OCI-LY1 (cell line): ENCODE measurements around the gene DCLRE1A.

ENCODE experiments used
- H2AFZ ChIP-seq: fragments of 200-600 bp; sonication (generic), shearing (Covaris generic); 2 replicates; pipeline ENCODE4 v1.6.0; 2014; ENCODE audit warnings: antibody characterized with exemption, mild to moderate bottlenecking, low read length
- H3F3A ChIP-seq: fragments of 200-600 bp; sonication (generic), shearing (Covaris generic); 2 replicates; pipeline ENCODE4 v1.6.0; 2014; ENCODE audit warnings: mild to moderate bottlenecking, antibody characterized with exemption, low read length, moderate library complexity; ENCODE audit not compliant: insufficient read depth
- H3K27ac ChIP-seq: fragments of 200-600 bp; sonication (generic); 2 replicates; pipeline ENCODE4 v1.5.1; 2014; ENCODE audit warnings: low read length, mixed run types, mild to moderate bottlenecking, low read depth; ENCODE audit not compliant: poor library complexity, severe bottlenecking
- H3K27me3 ChIP-seq: fragments of 200-600 bp; sonication (generic); 2 replicates; pipeline ENCODE4 v1.6.0; 2014; ENCODE audit warnings: antibody characterized with exemption, mild to moderate bottlenecking, low read length, moderate library complexity; ENCODE audit not compliant: insufficient read depth
- H3K36me3 ChIP-seq: fragments of 200-600 bp; sonication (generic); 2 replicates; pipeline ENCODE4 v1.6.1; 2014; ENCODE audit warnings: mild to moderate bottlenecking, antibody characterized with exemption, low read length, moderate library complexity, mixed read lengths; ENCODE audit not compliant: insufficient read depth
- H3K4me1 ChIP-seq: fragments of 200-600 bp; sonication (generic); 2 replicates; pipeline ENCODE4 v1.5.1; 2014; ENCODE audit warnings: mild to moderate bottlenecking, low read length, moderate library complexity; ENCODE audit not compliant: insufficient read depth, severe bottlenecking
- H3K4me2 ChIP-seq: fragments of 200-600 bp; sonication (generic), shearing (Covaris generic); 2 replicates; pipeline ENCODE4 v1.6.1; 2014; ENCODE audit warnings: low read length
- H3K4me3 ChIP-seq: fragments of 200-600 bp; sonication (generic); 2 replicates; pipeline ENCODE4 v1.5.1; 2014; ENCODE audit warnings: low read length, low read depth, mild to moderate bottlenecking, mixed read lengths; ENCODE audit not compliant: poor library complexity, severe bottlenecking
- H3K79me2 ChIP-seq: fragments of 200-600 bp; shearing (Covaris generic); 2 replicates; pipeline ENCODE4 v1.6.1; 2016; ENCODE audit warnings: mixed run types, low read length, mixed read lengths; ENCODE audit not compliant: insufficient read depth
- H3K9ac ChIP-seq: fragments of 200-600 bp; sonication (generic), shearing (Covaris generic); 2 replicates; pipeline ENCODE4 v1.6.1; 2014; ENCODE audit warnings: mild to moderate bottlenecking, low read length, mixed read lengths
- H3K9me2 ChIP-seq: fragments of 200-600 bp; sonication (generic), shearing (Covaris generic); 2 replicates; pipeline ENCODE4 v1.6.1; 2014; ENCODE audit warnings: low read depth, mild to moderate bottlenecking, low read length, mixed read lengths
- H3K9me3 ChIP-seq: fragments of 200-600 bp; shearing (Covaris generic); 2 replicates; pipeline ENCODE4 v1.6.1; 2014; ENCODE audit warnings: low read length, mixed read lengths
- H4K20me1 ChIP-seq: fragments of 200-600 bp; sonication (generic), shearing (Covaris generic); 2 replicates; pipeline ENCODE4 v1.6.0; 2016; ENCODE audit warnings: mild to moderate bottlenecking, low read length; ENCODE audit not compliant: insufficient read depth
- CTCF ChIP-seq: fragments of 200-600 bp; sonication (generic), shearing (Covaris generic); IDR thresholded peaks from 2 replicates; pipeline ENCODE4 v1.5.1; 2017; ENCODE audit warnings: mild to moderate bottlenecking, antibody characterized with exemption, low read length, moderate library complexity, mixed read lengths
- EZH2 ChIP-seq: fragments of 200-600 bp; sonication (generic), shearing (Covaris generic); IDR thresholded peaks from 2 replicates; pipeline ENCODE4 v1.8.0; 2017; ENCODE audit warnings: borderline replicate concordance, mixed run types, mild to moderate bottlenecking, antibody characterized with exemption, low read length, moderate library complexity, mixed read lengths

DCLRE1A gene

GRCh38 chr10:113854013-113854760, at the start of gene DCLRE1A, which contains the start of gene NHLRC2:
TSS of gene DCLRE1A (minus strand) at chr10:113854082. CDS start at chr10:113853182, 900 bp downstream.
TSS of gene NHLRC2 (plus strand) at chr10:113854661. CDS start at chr10:113854873, 212 bp downstream.
- peak within 1 kb of the TSS; percentile 94 for H3K9ac ChIP-seq
- peaks cover 29% of the 10 kb centered on the region for H3K79me2 ChIP-seq
- H3K36me3 ChIP-seq = peaks cover 12% of the 10 kb centered on the region
- H3K4me1 ChIP-seq = peaks cover 65% of the 10 kb centered on the region
- H3K9me2 ChIP-seq = no peaks in the 10 kb centered on the region
- peak within 1 kb of the TSS; percentile 95 for H2AFZ ChIP-seq
- 0 out of 2 replicates have a peak, but pooled peaks cover 4% of the 10 kb centered on the region for H3F3A ChIP-seq
- no peaks in the 10 kb centered on the region for H3K27me3 ChIP-seq
- H3K9me3 ChIP-seq = no peaks in the 10 kb centered on the region
- peak within 1 kb of the TSS; percentile 92 for H3K4me3 ChIP-seq
- peak within 1 kb of the TSS; percentile 93 for H3K4me2 ChIP-seq
- H4K20me1 ChIP-seq = no peaks in the 10 kb centered on the region
- H3K27ac ChIP-seq = peak within 1 kb of the TSS; percentile 76
- no peak for TF ChIP-seq CTCF
- TF ChIP-seq EZH2 = no peak

- Histone ChIP-seq H3K4me1 (no peaks in the 10 kb centered on the region), H3K36me3 (peaks cover 47% of the 10 kb centered on the region), H2AFZ (no peak overlapping the region), H3K27ac (no peak overlapping the region), H4K20me1 (no peaks in the 10 kb centered on the region), H3K4me2 (no peak overlapping the region), H3K9ac (no peak overlapping the region), H3F3A (no peaks in the 10 kb centered on the region), H3K4me3 (no peak overlapping the region), H3K9me2 (no peaks in the 10 kb centered on the region), H3K27me3 (no peaks in the 10 kb centered on the region), H3K79me2 (no peaks in the 10 kb centered on the region), H3K9me3 (no peaks in the 10 kb centered on the region)
- TF ChIP-seq CTCF = no peak
- no peak for TF ChIP-seq EZH2
Measured at GRCh38 chr10:113899952-113900598, 46.2 kb upstream of the DCLRE1A start.

- Histone ChIP-seq H3K4me1 (no peaks in the 10 kb centered on the region), H3K4me3 (no peak overlapping the region), H4K20me1 (no peaks in the 10 kb centered on the region), H3K4me2 (no peak overlapping the region), H3K9ac (no peak overlapping the region), H3K9me3 (no peaks in the 10 kb centered on the region), H3F3A (no peaks in the 10 kb centered on the region), H3K79me2 (no peaks in the 10 kb centered on the region), H3K27ac (no peak overlapping the region), H3K36me3 (peaks cover 35% of the 10 kb centered on the region), H3K9me2 (no peaks in the 10 kb centered on the region), H3K27me3 (no peaks in the 10 kb centered on the region), H2AFZ (no peak overlapping the region)
- TF ChIP-seq EZH2 (no peak), CTCF (no peak)
Measured at GRCh38 chr10:113897693-113898618, 44.1 kb upstream of the DCLRE1A start.
